HG03060 (cell line): ENCODE results near the gene ACACB.
"Not testable (repeated sequence)": the region's sequence is repeated elsewhere in the genome, so short reads cannot be mapped to it uniquely, and the experiment has no call there.

Source experiments
- ATAC-seq: cut with Tn5 transposase; IDR thresholded peaks from one replicate; pipeline ENCODE4 v1.9.1; 2021; ENCODE audit warnings: low read depth, moderate number of reproducible peaks; ENCODE audit not compliant: unreplicated experiment

The ACACB gene

GRCh38 chr12:109139360-109139759 is 23.0 kb downstream of the ACACB start:
- ATAC-seq, result no peak

GRCh38 chr12:109139791-109140190 is 23.4 kb downstream of the ACACB start:
- ATAC-seq, result no peak

GRCh38 chr12:109140560-109140959 is 24.2 kb downstream of the ACACB start:
- ATAC-seq, result no peak

- no peak for ATAC-seq
Observed at GRCh38 chr12:109144224-109144623, 27.8 kb downstream of the ACACB start.

- ATAC-seq, result not testable (repeated sequence)
Observed at GRCh38 chr12:109147126-109147525, 30.7 kb downstream of the ACACB start.

GRCh38 chr12:109147954-109148353 is 31.6 kb downstream of the ACACB start:
- no peak for ATAC-seq

GRCh38 chr12:109150124-109150640 is 33.8 kb downstream of the ACACB start:
- ATAC-seq, result no peak

- ATAC-seq, result no peak
Observed at GRCh38 chr12:109151457-109151856, 35.1 kb downstream of the ACACB start.

- no peak for ATAC-seq
Observed at GRCh38 chr12:109153821-109154441, 37.5 kb downstream of the ACACB start.

GRCh38 chr12:109154451-109155438 is 38.4 kb downstream of the ACACB start:
- ATAC-seq, result no peak

- no peak for ATAC-seq
Observed at GRCh38 chr12:109156036-109156435, 39.6 kb downstream of the ACACB start.

GRCh38 chr12:109156586-109156985 is 40.2 kb downstream of the ACACB start:
- ATAC-seq, result no peak

- ATAC-seq, result no peak
Observed at GRCh38 chr12:109157986-109158385, 41.6 kb downstream of the ACACB start.

GRCh38 chr12:109160433-109160832 is 44.0 kb downstream of the ACACB start:
- ATAC-seq, result no peak

GRCh38 chr12:109160873-109161272 is 44.5 kb downstream of the ACACB start:
- no peak for ATAC-seq

- ATAC-seq, result no peak
Observed at GRCh38 chr12:109162551-109162950, 46.2 kb downstream of the ACACB start.

- ATAC-seq, result no peak
Observed at GRCh38 chr12:109163167-109163566, 46.8 kb downstream of the ACACB start.

GRCh38 chr12:109165599-109165998 is 49.2 kb downstream of the ACACB start:
- no peak for ATAC-seq

GRCh38 chr12:109166371-109166770 is 50.0 kb downstream of the ACACB start:
- ATAC-seq, result no peak

- ATAC-seq, result no peak
Observed at GRCh38 chr12:109167781-109168180, 51.4 kb downstream of the ACACB start.

GRCh38 chr12:109169262-109169661 is 52.9 kb downstream of the ACACB start:
- no peak for ATAC-seq
